ENCODE results near the gene RNF215. TPM values are rescaled to one million over a fixed set of nuclear protein-coding genes. Genes with fewer than 3 reads are reported as not detected.

The RNF215 gene
- total and polyA plus RNA-seq, 2 of the 13 experiments (the other 11 are each of a cell fraction or from before 2014, with no cell fraction given) = 5.3 to 6.1 TPM

DNA sequence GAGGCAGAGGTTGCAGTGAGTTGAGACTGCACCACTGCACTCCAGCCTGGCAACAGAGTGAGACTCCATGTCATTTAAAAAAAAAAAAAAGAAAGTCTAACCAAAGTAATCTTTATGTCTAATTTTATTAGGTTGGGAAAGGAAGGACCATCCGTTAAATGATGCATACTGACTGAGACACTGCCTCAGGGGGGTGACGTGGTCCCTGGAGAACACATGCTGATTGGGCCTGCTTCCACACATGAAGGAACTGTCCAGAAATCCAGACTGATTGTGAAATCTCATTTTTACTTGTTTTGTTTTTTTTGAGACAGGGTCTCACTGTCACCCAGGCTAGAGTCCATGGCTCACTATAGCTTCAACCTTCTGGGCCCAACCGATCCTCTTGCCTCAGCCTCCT lies 36.0 kb downstream of the RNF215 start:
- BruUV-seq (replicated peaks) = no TSS peak
- ATAC-seq = no peak
- ChIA-PET CTCF (ENCODE audit: low intra/inter-chr PET ratio, low total read pairs) (no interaction called here), POLR2A (no interaction called here)
- peaks cover 42% of the 10 kb centered on the region for H3K4me1 ChIP-seq (ENCODE audit: insufficient read depth, low read length)
- no peak overlapping the region for H3K9ac ChIP-seq (ENCODE audit: insufficient read depth, low read depth, low read length)
- no peak overlapping the region for H2AFZ ChIP-seq (ENCODE audit: low read length)
- peak; percentile 18; the same call in 1 of the 2 replicates for TF ChIP-seq CEBPB (IDR thresholded peaks at IDR 0.05; ENCODE audit: borderline replicate concordance, low read depth, low read length)
- TF ChIP-seq AHR (CRISPR knock-in tag; IDR thresholded peaks at IDR 0.05) = no peak
- TF ChIP-seq HDAC1 (CRISPR knock-in tag; IDR thresholded peaks at IDR 0.05) = no peak
- no peak for TF ChIP-seq SOX5 (CRISPR knock-in tag; IDR thresholded peaks at IDR 0.05; ENCODE audit: borderline replicate concordance)
- no peak for TF ChIP-seq GPN1 (CRISPR knock-in tag; IDR thresholded peaks at IDR 0.05; ENCODE audit: borderline replicate concordance)
- no peak for TF ChIP-seq HOXA5 (CRISPR knock-in tag; IDR thresholded peaks at IDR 0.05)
- 96% methylated on average over 3 of the region's 3 CpGs for WGBS (ENCODE audit: low lambda C conversion rate)
- H3K27ac ChIP-seq (ENCODE audit: extremely low read length, insufficient read depth, low read length) = no peak overlapping the region
- intact Hi-C loops (cut with micrococcal nuclease; ENCODE audit: unreplicated experiment) (no loop called here), in situ Hi-C loops (cut with HindIII; ENCODE audit: extremely low pct_ligation_motif_present, low pct_unique_long_range_greater_than_20kb) (no loop called here)
- no peak for FAIRE-seq
- H3K4me3 ChIP-seq (replicated peaks in 1 of 3; ENCODE audit: insufficient read depth in 1 of 3, low read depth in 2 of 3, low read length in 3 of 3) = no peak overlapping the region
- H3K4me2 ChIP-seq (ENCODE audit: low read depth, low read length) = no peak overlapping the region
- no peaks in the 10 kb centered on the region for H3K9me3 ChIP-seq (ENCODE audit: low read length)
- DNase-seq (ENCODE audit: low spot score) = no peak
- peaks cover 29 to 74% of the 10 kb centered on the region in 2 experiments for H3K36me3 ChIP-seq (replicated peaks in 1 of 2; ENCODE audit: control insufficient read depth in 1 of 2, insufficient read depth in 2 of 2, low read length in 2 of 2)
- peaks cover 22% of the 10 kb centered on the region for H4K20me1 ChIP-seq (ENCODE audit: insufficient read depth, low read length)
- H3K27me3 ChIP-seq (ENCODE audit: control insufficient read depth in 1 of 2, insufficient read depth in 2 of 2, low read length in 2 of 2) = no peaks in the 10 kb centered on the region; a peak in 2 of 5 replicates
- peaks cover 36% of the 10 kb centered on the region for H3K79me2 ChIP-seq (ENCODE audit: insufficient read depth, low read length)

DNA sequence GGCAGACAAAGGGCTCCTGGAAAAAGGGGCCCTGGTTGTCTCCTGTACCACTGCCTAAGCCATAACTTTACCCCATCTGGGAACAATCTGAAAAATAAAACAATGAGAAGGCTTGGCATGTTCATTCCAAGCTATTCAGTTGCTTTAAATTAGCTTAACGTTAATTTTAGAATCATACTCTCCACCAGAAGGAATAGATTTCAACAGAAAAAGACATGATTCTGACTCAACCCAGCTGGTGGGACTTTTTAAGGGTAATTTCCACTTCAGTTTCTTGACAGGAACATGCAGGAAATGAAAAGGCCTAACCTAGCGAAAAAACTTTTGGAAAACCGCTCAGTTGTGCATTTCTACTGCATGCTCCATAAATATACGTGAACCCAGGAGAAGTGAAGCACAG lies 38.4 kb downstream of the RNF215 start:
- Histone ChIP-seq H3K27ac (ENCODE audit: extremely low read length, insufficient read depth, low read length) (no peak overlapping the region), H3K9me3 (ENCODE audit: low read length) (no peaks in the 10 kb centered on the region), H3K4me1 (ENCODE audit: insufficient read depth, low read length) (peaks cover 20% of the 10 kb centered on the region), H3K36me3 (replicated peaks in 1 of 2; ENCODE audit: control insufficient read depth in 1 of 2, insufficient read depth in 2 of 2, low read length in 2 of 2) (peaks cover 45 to 87% of the 10 kb centered on the region in 2 experiments), H4K20me1 (ENCODE audit: insufficient read depth, low read length) (peaks cover 4% of the 10 kb centered on the region; the same call in 1 of the 2 replicates), H3K27me3 (ENCODE audit: control insufficient read depth in 1 of 2, insufficient read depth in 2 of 2, low read length in 2 of 2) (no peaks in the 10 kb centered on the region), H3K4me3 (replicated peaks in 1 of 3; ENCODE audit: insufficient read depth in 1 of 3, low read depth in 2 of 3, low read length in 3 of 3) (no peak overlapping the region), H3K79me2 (ENCODE audit: insufficient read depth, low read length) (peaks cover 11% of the 10 kb centered on the region), H3K4me2 (ENCODE audit: low read depth, low read length) (no peak overlapping the region), H3K9ac (ENCODE audit: insufficient read depth, low read depth, low read length) (no peak overlapping the region), H2AFZ (ENCODE audit: low read length) (no peak overlapping the region)
- DNase-seq (ENCODE audit: low spot score) (no peak), FAIRE-seq (no peak), ATAC-seq (no peak)
- ChIA-PET POLR2A (no interaction called here), CTCF (ENCODE audit: low intra/inter-chr PET ratio, low total read pairs) (no interaction called here)
- BruUV-seq (replicated peaks) = no TSS peak
- 96% methylated on average over 4 of the region's 4 CpGs for WGBS (ENCODE audit: low lambda C conversion rate)
- TF ChIP-seq ZNF83 (CRISPR knock-in tag; IDR thresholded peaks at IDR 0.05; ENCODE audit: borderline replicate concordance) = no peak
- no peak for TF ChIP-seq ZNF224 (CRISPR knock-in tag; IDR thresholded peaks at IDR 0.05)
- TF ChIP-seq NBN (conservative IDR thresholded peaks at IDR 0.05) = no peak
- no peak for TF ChIP-seq DPF2 (CRISPR knock-in tag; IDR thresholded peaks at IDR 0.05; ENCODE audit: borderline replicate concordance, low read depth)
- no peak for TF ChIP-seq SKI (IDR thresholded peaks at IDR 0.05; ENCODE audit: partially characterized antibody)
- TF ChIP-seq SIX1 (CRISPR knock-in tag; IDR thresholded peaks at IDR 0.05; ENCODE audit: borderline replicate concordance) = no peak
- no peak for TF ChIP-seq ZNF737 (CRISPR knock-in tag; IDR thresholded peaks at IDR 0.05; ENCODE audit: borderline replicate concordance)
- TF ChIP-seq SNAI1 (CRISPR knock-in tag; IDR thresholded peaks at IDR 0.05; ENCODE audit: borderline replicate concordance) = no peak
- TF ChIP-seq JUND (CRISPR knock-in tag; IDR thresholded peaks at IDR 0.05) = no peak
- in situ Hi-C loops (cut with HindIII; ENCODE audit: extremely low pct_ligation_motif_present, low pct_unique_long_range_greater_than_20kb) = no loop called here
- intact Hi-C loops (cut with micrococcal nuclease; ENCODE audit: unreplicated experiment) = no loop called here
